GM12878 (cell line): Measurements from ENCODE around the gene HSPB6. TPM values are rescaled to one million over a fixed set of nuclear protein-coding genes. Genes with fewer than 3 reads are reported as not detected.
A peak's percentile ranks its signal among the peaks of the same experiment; 100 is the strongest.

Experiments
- ATAC-seq: fragments of 200-7000 bp; cut with Tn5 transposase; 3 replicates; pipeline ENCODE4 v1.9.1; 2020; ENCODE audit warnings: mild to moderate bottlenecking, moderate library complexity
- BruUV-seq: library from RNA; stranded (reverse); fragments of 400-500 nt; replicated peaks from 2 replicates; lab custom pipeline; 2021; lab: Mats Ljungman, UMichigan
- CTCF ChIA-PET: fragments of 300-600 bp; sonication (Branson Sonifier 250); formaldehyde crosslinking; extraction: SDS; loops from one replicate; lab custom pipeline; 2021; ENCODE audit warnings: inconsistent platforms; lab: Yijun Ruan, JAX
- POLR2A ChIA-PET: fragments of 350-600 bp; formaldehyde crosslinking; extraction: SDS; loops from one replicate; lab custom pipeline; 2021; ENCODE audit warnings: inconsistent platforms; lab: Charles Lee
- RAD21 ChIA-PET: fragments of 300-600 bp; sonication (Branson Sonifier 250); formaldehyde crosslinking; loops from one replicate; lab custom pipeline; 2023; ENCODE audit warnings: antibody characterized with exemption; ENCODE audit not compliant: unreplicated experiment; lab: Charles Lee
- SMC1A ChIA-PET: fragments of 300-600 bp; sonication (Branson Sonifier 250); formaldehyde crosslinking; loops from one replicate; lab custom pipeline; 2023; ENCODE audit not compliant: unreplicated experiment, uncharacterized antibody; lab: Charles Lee
- DNase-seq: peaks from one replicate; pipeline ENCODE4 v3.0.0-alpha.2; 2011; ENCODE audit warnings: low read depth, low spot score
- FAIRE-seq: peaks from 3 replicates; lab custom pipeline; 2011; peaks lifted over from hg19 to GRCh38; lab: Jason Lieb, UNC
- H2AFZ ChIP-seq: 2 replicates; pipeline ENCODE4 v1.6.0; 2011; ENCODE audit warnings: low read depth, low read length, control low read depth; ENCODE audit not compliant: control insufficient read depth
- H3K27ac ChIP-seq: 2 replicates; pipeline ENCODE4 v1.5.1; 2011; ENCODE audit warnings: control low read depth; ENCODE audit not compliant: control insufficient read depth, insufficient read depth
- H3K27me3 ChIP-seq, 2 experiments: replicated peaks in 1 of 2; 2 replicates each; pipeline versions ENCODE4 v1.6.0 to v1.6.1; 2011; ENCODE audit warnings: low read length in 1 of 2; ENCODE audit not compliant: control insufficient read depth in 2 of 2, insufficient read depth in 2 of 2
- H3K36me3 ChIP-seq, 2 experiments: 2 replicates each; pipeline ENCODE4 v1.5.1; 2011; ENCODE audit warnings: low read length in 1 of 2; ENCODE audit not compliant: control insufficient read depth in 2 of 2, insufficient read depth in 2 of 2
- H3K4me1 ChIP-seq: 2 replicates; pipeline ENCODE4 v1.6.1; 2011; ENCODE audit warnings: mild to moderate bottlenecking, low read length, moderate library complexity, mixed read lengths; ENCODE audit not compliant: control insufficient read depth, insufficient read depth
- H3K4me2 ChIP-seq: 2 replicates; pipeline ENCODE4 v1.6.0; 2011; ENCODE audit warnings: control low read depth; ENCODE audit not compliant: control insufficient read depth, insufficient read depth
- H3K4me3 ChIP-seq: fragments of 200-600 bp; sonication (generic); 2 replicates; pipeline ENCODE4 v1.5.1; 2016
- H3K79me2 ChIP-seq: 2 replicates; pipeline ENCODE4 v1.6.0; 2011; ENCODE audit warnings: low read length; ENCODE audit not compliant: control insufficient read depth, insufficient read depth
- H3K9ac ChIP-seq: 2 replicates; pipeline ENCODE4 v1.8.0; 2011; ENCODE audit warnings: low read length, control low read depth, mixed read lengths; ENCODE audit not compliant: control insufficient read depth, insufficient read depth
- H3K9me3 ChIP-seq: replicated peaks from 3 replicates; pipeline ENCODE4 v1.5.1; 2011; ENCODE audit warnings: mild to moderate bottlenecking, low read length; ENCODE audit not compliant: control insufficient read depth, insufficient read depth
- H4K20me1 ChIP-seq: 2 replicates; pipeline ENCODE4 v1.6.0; 2011; ENCODE audit not compliant: control insufficient read depth, insufficient read depth
- ATF7 ChIP-seq: fragments of 450-650 bp; IDR thresholded peaks from 2 replicates; pipeline ENCODE4 v1.6.1; 2016; ENCODE audit warnings: low read depth, mild to moderate bottlenecking
- BACH1 ChIP-seq: fragments of 450-650 bp; IDR thresholded peaks from 2 replicates; pipeline ENCODE4 v1.6.1; 2017; ENCODE audit warnings: mild to moderate bottlenecking, borderline replicate concordance
- EED ChIP-seq: sonication (generic); IDR thresholded peaks from 2 replicates; pipeline ENCODE4 v1.6.1; 2016; ENCODE audit warnings: antibody characterized with exemption, low read depth
- ESRRA ChIP-seq: IDR thresholded peaks from 2 replicates; pipeline ENCODE4 v1.6.1; 2012; ENCODE audit warnings: mild to moderate bottlenecking, low read length, improper control_type of control experiment
- ETV6 ChIP-seq, 2 experiments: fragments of 450-650 bp in 1 of 2; IDR thresholded peaks in 1 of 2; conservative IDR thresholded peaks in 1 of 2; 2 replicates each; pipeline ENCODE4 v1.6.1; 2014; ENCODE audit warnings: antibody characterized with exemption in 1 of 2, borderline replicate concordance in 1 of 2, low read depth in 1 of 2, mild to moderate bottlenecking in 1 of 2, moderate library complexity in 1 of 2
- GABPA ChIP-seq: IDR thresholded peaks from 2 replicates; pipeline ENCODE4 v1.6.1; 2014; ENCODE audit warnings: antibody characterized with exemption, low read depth, mild to moderate bottlenecking, inconsistent platforms
- IKZF2 ChIP-seq, 2 experiments: fragments of 450-650 bp; IDR thresholded peaks; 2 replicates each; pipeline ENCODE4 v1.6.1; 2017; ENCODE audit warnings: mild to moderate bottlenecking in 2 of 2, moderate library complexity in 2 of 2
- MLLT1 ChIP-seq: fragments of 450-650 bp; IDR thresholded peaks from 2 replicates; pipeline ENCODE4 v1.6.1; 2016; ENCODE audit warnings: mild to moderate bottlenecking
- NR2F1 ChIP-seq: fragments of 450-650 bp; conservative IDR thresholded peaks from 2 replicates; pipeline ENCODE4 v1.6.1; 2017; ENCODE audit warnings: mild to moderate bottlenecking
- PML ChIP-seq: IDR thresholded peaks from 2 replicates; pipeline ENCODE4 v1.6.1; 2012; ENCODE audit warnings: low read length, inconsistent platforms
- POLR2A ChIP-seq: IDR thresholded peaks from 2 replicates; pipeline ENCODE4 v1.6.1; 2011; ENCODE audit warnings: low read depth, mild to moderate bottlenecking, low read length
- RELA ChIP-seq: fragments of 450-650 bp; IDR thresholded peaks from 2 replicates; pipeline ENCODE4 v1.8.0; 2014; ENCODE audit warnings: borderline replicate concordance; ENCODE audit not compliant: partially characterized antibody
- RFX5 ChIP-seq: IDR thresholded peaks from 2 replicates; pipeline ENCODE4 v1.6.1; 2011; ENCODE audit warnings: low read depth, low read length, improper control_type of control experiment
- RUNX3 ChIP-seq: IDR thresholded peaks from 2 replicates; pipeline ENCODE4 v1.6.1; 2012; ENCODE audit warnings: low read length, inconsistent platforms
- SPI1 ChIP-seq: IDR thresholded peaks from 2 replicates; pipeline ENCODE4 v1.6.1; 2011; ENCODE audit warnings: low read depth, mild to moderate bottlenecking, low read length, moderate library complexity, borderline replicate concordance; ENCODE audit not compliant: insufficient read depth
- SRF ChIP-seq, 2 experiments: IDR thresholded peaks; 2 replicates each; pipeline ENCODE4 v1.6.1; 2011; ENCODE audit warnings: low read depth in 2 of 2, low read length in 2 of 2, mild to moderate bottlenecking in 1 of 2, moderate library complexity in 1 of 2
- WGBS: methylation state at CpG from one replicate; pipeline ENCODE4 v1.1.6; 2016; ENCODE audit warnings: low lambda C conversion rate; ENCODE audit not compliant: insufficient replicate concordance, insufficient coverage; ENCODE audit errors: missing lambda C conversion rate; 5-methylcytosine and 5-hydroxymethylcytosine counted together
- in situ Hi-C: fragments of 300-500 bp; cut with MboI; formaldehyde crosslinking; loops from 9 replicates; pipeline ENCODE4 v1.14.3; 2018; ENCODE audit warnings: mixed read lengths
- intact Hi-C: fragments of 100-400 bp; cut with micrococcal nuclease; formaldehyde crosslinking; loops from one replicate; pipeline ENCODE4 v1.14.2; 2022; ENCODE audit not compliant: unreplicated experiment
- polyA plus RNA-seq, 11 experiments: library from polyadenylated mRNA; depleted of rRNA in 4 of 11; unstranded in 6 of 11; stranded (reverse) in 5 of 11; fragments of >200 nt; fragmentation: Nextera tagmentation in 4 of 11; fragmentation: Illumina TruSeq in 1 of 11; extraction: Ambion mirVana in 4 of 11; extraction: Trizol in 1 of 11; gene quantifications; 1 replicate in 1 of 11; 2 replicates in 10 of 11; pipeline versions ENCODE4 v1.2.1 to v1.2.3, GENCODE V29; 2011 to 2016; ENCODE audit warnings: inconsistent platforms in 2 of 11, missing spikeins in 2 of 11, low read depth in 1 of 11
- total RNA-seq, 4 experiments: library from RNA; depleted of rRNA in 3 of 4; stranded (reverse); fragments of >200 nt in 3 of 4; fragmentation: Illumina TruSeq in 1 of 4; extraction: Trizol in 1 of 4; gene quantifications; 2 replicates each; pipeline versions ENCODE4 v1.2.1 to v1.2.3, GENCODE V29; 2013 to 2021
- TF ChIP-seq, protein P1 (sequence below): IDR thresholded peaks from 2 replicates; pipeline ENCODE4 v1.6.1; 2012; ENCODE audit warnings: low read depth, low read length, improper control_type of control experiment
- TF ChIP-seq, protein P2 (sequence below): IDR thresholded peaks from 2 replicates; pipeline ENCODE4 v1.6.1; 2012; ENCODE audit warnings: low read length, inconsistent platforms

The HSPB6 gene
- total and polyA plus RNA-seq, 10 of the 15 experiments (the other 5 are each of a cell fraction or from before 2014, with no cell fraction given) = 0.09 to 1.6 (median 0.36) TPM; not detected in 4

GRCh38 chr19:35712567-35713505, 44.0 kb downstream of the HSPB6 start:
- BruUV-seq = TSS peak; percentile 78
- under 1% methylated on average over 11 of the region's 11 CpGs for WGBS
- TF ChIP-seq MLLT1 (0 out of 2 replicates have a peak, but pooled peaks have one; percentile 45), BACH1 (no peak; the same call in 1 of the 2 replicates), RELA (peak; percentile 9), RFX5 (0 out of 2 replicates have a peak, but pooled peaks have one; percentile 27), NR2F1 (peak; percentile 88), EED (peak; percentile 69), SPI1 (peak; percentile 82), ATF7 (peak; percentile 97), ESRRA (peak; percentile 57; the same call in 1 of the 2 replicates), GABPA (0 out of 2 replicates have a peak, but pooled peaks have one; percentile 10), POLR2A (peak; percentile 80), RUNX3 (peak; percentile 86), PML (peak; percentile 57; the same call in 1 of the 2 replicates), IKZF2 (IDR thresholded peaks at IDR 0.05) (peak; percentile 79 to 81), ETV6 (conservative IDR thresholded peaks at IDR 0.05 in 1 of 2, IDR thresholded peaks at IDR 0.05 in 1 of 2; ENCODE audit: borderline replicate concordance in 1 of 2, low read depth in 1 of 2) (peak in 1 of 2 experiments; percentile 84; a peak in 2 of 4 replicates), SRF (IDR thresholded peaks at IDR 0.05; ENCODE audit: low read depth in 2 of 2, low read length in 2 of 2) (no peak)
- TF ChIP-seq, protein P1, sequence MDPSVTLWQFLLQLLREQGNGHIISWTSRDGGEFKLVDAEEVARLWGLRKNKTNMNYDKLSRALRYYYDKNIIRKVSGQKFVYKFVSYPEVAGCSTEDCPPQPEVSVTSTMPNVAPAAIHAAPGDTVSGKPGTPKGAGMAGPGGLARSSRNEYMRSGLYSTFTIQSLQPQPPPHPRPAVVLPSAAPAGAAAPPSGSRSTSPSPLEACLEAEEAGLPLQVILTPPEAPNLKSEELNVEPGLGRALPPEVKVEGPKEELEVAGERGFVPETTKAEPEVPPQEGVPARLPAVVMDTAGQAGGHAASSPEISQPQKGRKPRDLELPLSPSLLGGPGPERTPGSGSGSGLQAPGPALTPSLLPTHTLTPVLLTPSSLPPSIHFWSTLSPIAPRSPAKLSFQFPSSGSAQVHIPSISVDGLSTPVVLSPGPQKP = no peak
- TF ChIP-seq, protein P2, sequence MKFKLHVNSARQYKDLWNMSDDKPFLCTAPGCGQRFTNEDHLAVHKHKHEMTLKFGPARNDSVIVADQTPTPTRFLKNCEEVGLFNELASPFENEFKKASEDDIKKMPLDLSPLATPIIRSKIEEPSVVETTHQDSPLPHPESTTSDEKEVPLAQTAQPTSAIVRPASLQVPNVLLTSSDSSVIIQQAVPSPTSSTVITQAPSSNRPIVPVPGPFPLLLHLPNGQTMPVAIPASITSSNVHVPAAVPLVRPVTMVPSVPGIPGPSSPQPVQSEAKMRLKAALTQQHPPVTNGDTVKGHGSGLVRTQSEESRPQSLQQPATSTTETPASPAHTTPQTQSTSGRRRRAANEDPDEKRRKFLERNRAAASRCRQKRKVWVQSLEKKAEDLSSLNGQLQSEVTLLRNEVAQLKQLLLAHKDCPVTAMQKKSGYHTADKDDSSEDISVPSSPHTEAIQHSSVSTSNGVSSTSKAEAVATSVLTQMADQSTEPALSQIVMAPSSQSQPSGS = peak; percentile 95

More at GRCh38 chr19:35712567-35713505, 44.0 kb downstream of the HSPB6 start:
- H3K27ac ChIP-seq = peak overlapping the region; percentile 95
- H3K4me2 ChIP-seq = peak overlapping the region; percentile 99
- no peaks in the 10 kb centered on the region for H3K27me3 ChIP-seq
- no peaks in the 10 kb centered on the region; a peak in 1 of 4 replicates for H3K36me3 ChIP-seq
- ATAC-seq (peak; percentile 32), FAIRE-seq (peak; percentile 77), DNase-seq (peak; percentile 82)
- H3K9me3 ChIP-seq = no peaks in the 10 kb centered on the region
- RAD21 ChIA-PET = interaction anchor here (0.5 to 6.3 kb wide), 11 partner anchors 14 to 218 kb away, joined by 3 to 430 read pairs (median 7); partner anchors contain the start of genes IGFLR1, LIN37 and ZBTB32
- H3K4me3 ChIP-seq = peak overlapping the region; percentile 82
- peaks cover 49% of the 10 kb centered on the region for H3K79me2 ChIP-seq
- CTCF ChIA-PET = interaction anchor here (1.1 to 7.3 kb wide), 8 partner anchors 11 to 196 kb away, joined by 3 to 271 read pairs (median 6); partner anchors contain the start of genes IGFLR1, PSENEN and U2AF1L4
- H2AFZ ChIP-seq = peak overlapping the region; percentile 8
- SMC1A ChIA-PET = interaction anchor here (0.7 to 6.3 kb wide), 8 partner anchors 15 to 336 kb away, joined by 3 to 375 read pairs (median 5); partner anchors contain the start of genes COX6B1, IGFLR1, PSENEN and U2AF1L4
- no peaks in the 10 kb centered on the region for H4K20me1 ChIP-seq
- POLR2A ChIA-PET = interaction anchor here (0.5 to 12.1 kb wide), 14 partner anchors 14 to 367 kb away, joined by 3 to 516 read pairs (median 4); partner anchors contain the start of genes IGFLR1, LIN37, PSENEN and U2AF1L4
- in situ Hi-C loops = no loop called here
- intact Hi-C loops = loop anchor here (5.0 kb wide), 1 partner anchor 189 kb away; the partner anchor contains the start of genes HCST and NFKBID
- H3K9ac ChIP-seq = peak overlapping the region; percentile 77
- peaks cover 43% of the 10 kb centered on the region for H3K4me1 ChIP-seq
